Mesenchymal stem cell (in vitro differentiated cells and primary cell): ENCODE measurements around the gene ZRANB3.

ENCODE experiments used
- DNase-seq: peaks from one replicate; pipeline ENCODE4 v3.0.0-alpha.2; 2013
- H2AFZ ChIP-seq: one replicate; pipeline ENCODE4 v1.6.1; 2013; ENCODE audit warnings: low read depth, mild to moderate bottlenecking, control low read depth, inconsistent platforms, low read length, moderate library complexity
- H2AK5ac ChIP-seq: 2 replicates; pipeline ENCODE4 v1.6.1; 2013; ENCODE audit warnings: low read length, moderate library complexity, mild to moderate bottlenecking, inconsistent platforms; ENCODE audit not compliant: severe bottlenecking
- H2BK120ac ChIP-seq: one replicate; pipeline ENCODE4 v1.6.1; 2013; ENCODE audit warnings: low read depth, mild to moderate bottlenecking, inconsistent platforms, low read length, moderate library complexity
- H2BK12ac ChIP-seq, 2 experiments: one replicate each; pipeline ENCODE4 v1.6.1; 2013; ENCODE audit warnings: inconsistent platforms in 2 of 2, low read length in 2 of 2, mild to moderate bottlenecking in 2 of 2, moderate library complexity in 2 of 2, control low read depth in 1 of 2
- H2BK15ac ChIP-seq: one replicate; pipeline ENCODE4 v1.6.1; 2013; ENCODE audit warnings: mild to moderate bottlenecking, low read depth, inconsistent platforms; ENCODE audit not compliant: poor library complexity, severe bottlenecking
- H2BK5ac ChIP-seq: 2 replicates; pipeline ENCODE4 v1.6.1; 2013; ENCODE audit warnings: low read depth, mild to moderate bottlenecking, low read length, control low read depth, inconsistent platforms; ENCODE audit not compliant: poor library complexity, severe bottlenecking
- H3K14ac ChIP-seq, 2 experiments: one replicate each; pipeline ENCODE4 v1.6.1; 2013; ENCODE audit warnings: inconsistent platforms in 2 of 2, low read length in 2 of 2, control low read depth in 1 of 2, mild to moderate bottlenecking in 1 of 2, moderate library complexity in 1 of 2
- H3K18ac ChIP-seq, 2 experiments: one replicate each; pipeline ENCODE4 v1.6.1; 2013; ENCODE audit warnings: inconsistent platforms in 2 of 2, low read length in 2 of 2, control low read depth in 1 of 2, low read depth in 1 of 2, mild to moderate bottlenecking in 1 of 2
- H3K23ac ChIP-seq, 2 experiments: one replicate each; pipeline ENCODE4 v1.6.1; 2013; ENCODE audit warnings: inconsistent platforms in 2 of 2, low read length in 2 of 2, mild to moderate bottlenecking in 2 of 2, moderate library complexity in 2 of 2, control low read depth in 1 of 2
- H3K27ac ChIP-seq: 2 replicates; pipeline ENCODE4 v1.5.1; 2013; ENCODE audit warnings: mild to moderate bottlenecking, moderate library complexity, low read length, control low read depth, inconsistent platforms; ENCODE audit not compliant: poor library complexity, severe bottlenecking
- H3K27me3 ChIP-seq, 2 experiments: 2 replicates each; pipeline versions ENCODE4 v1.6.1 to v1.7.0; 2013; ENCODE audit warnings: low read length in 2 of 2, mild to moderate bottlenecking in 2 of 2, moderate library complexity in 2 of 2, control low read depth in 1 of 2, inconsistent platforms in 1 of 2; ENCODE audit not compliant: control insufficient read depth in 1 of 2, insufficient read depth in 1 of 2
- H3K36me3 ChIP-seq, 2 experiments: 2 replicates each; pipeline versions ENCODE4 v1.6.1 to v1.7.0; 2013; ENCODE audit warnings: low read length in 2 of 2, control low read depth in 1 of 2, inconsistent platforms in 1 of 2, low read depth in 1 of 2, mild to moderate bottlenecking in 1 of 2; ENCODE audit not compliant: insufficient read depth in 2 of 2, control insufficient read depth in 1 of 2
- H3K4ac ChIP-seq, 2 experiments: one replicate each; pipeline ENCODE4 v1.6.1; 2013; ENCODE audit warnings: inconsistent platforms in 2 of 2, low read length in 2 of 2, mild to moderate bottlenecking in 2 of 2, moderate library complexity in 2 of 2, control low read depth in 1 of 2, low read depth in 1 of 2
- H3K4me1 ChIP-seq: 2 replicates; pipeline ENCODE4 v1.6.1; 2013; ENCODE audit warnings: low read depth, low read length, control low read depth; ENCODE audit not compliant: control insufficient read depth, insufficient read depth
- H3K4me2 ChIP-seq: 2 replicates; pipeline ENCODE4 v1.6.1; 2013; ENCODE audit warnings: low read length, mild to moderate bottlenecking, inconsistent platforms; ENCODE audit not compliant: poor library complexity, severe bottlenecking
- H3K4me3 ChIP-seq, 2 experiments: 2 replicates each; pipeline versions ENCODE4 v1.5.1 to v1.7.0; 2013; ENCODE audit warnings: low read length in 2 of 2, mild to moderate bottlenecking in 2 of 2, control low read depth in 1 of 2, low read depth in 1 of 2; ENCODE audit not compliant: insufficient read depth in 1 of 2
- H3K79me1 ChIP-seq: replicated peaks from 2 replicates; pipeline ENCODE4 v1.6.1; 2013; ENCODE audit warnings: mild to moderate bottlenecking, control low read depth, low read length, inconsistent platforms; ENCODE audit not compliant: poor library complexity, severe bottlenecking
- H3K9ac ChIP-seq: 2 replicates; pipeline ENCODE4 v1.7.0; 2013; ENCODE audit warnings: mild to moderate bottlenecking, low read length, moderate library complexity
- H3K9me3 ChIP-seq: 2 replicates; pipeline ENCODE4 v1.7.0; 2013; ENCODE audit warnings: mild to moderate bottlenecking, low read length; ENCODE audit not compliant: control insufficient read depth
- H4K8ac ChIP-seq: one replicate; pipeline ENCODE4 v1.6.1; 2013; ENCODE audit warnings: inconsistent platforms, mild to moderate bottlenecking, low read length, moderate library complexity
- H4K91ac ChIP-seq: one replicate; pipeline ENCODE4 v1.6.1; 2013; ENCODE audit warnings: mild to moderate bottlenecking, low read length, inconsistent platforms
- WGBS: methylation state at CpG from one replicate; pipeline ENCODE4 v1.1.7; 2013; ENCODE audit warnings: mixed read lengths; 5-methylcytosine and 5-hydroxymethylcytosine counted together

ZRANB3 gene

GRCh38 chr2:135163306-135163705 is 367.7 kb downstream of the ZRANB3 start:
- no peak overlapping the region for H3K18ac ChIP-seq
- no peak overlapping the region for H2BK120ac ChIP-seq
- H3K36me3 ChIP-seq: peaks cover 0 to 78% of the 10 kb centered on the region in 2 experiments
- H3K27me3 ChIP-seq: no peaks in the 10 kb centered on the region
- H2BK15ac ChIP-seq: no peak overlapping the region
- DNase-seq: no peak
- H3K4me1 ChIP-seq: no peaks in the 10 kb centered on the region
- H3K23ac ChIP-seq: no peak overlapping the region
- no peak overlapping the region for H2BK5ac ChIP-seq
- no peak overlapping the region for H2AK5ac ChIP-seq
- no peaks in the 10 kb centered on the region for H3K9me3 ChIP-seq
- no peak overlapping the region for H3K4me2 ChIP-seq
- no peak overlapping the region for H4K8ac ChIP-seq
- H3K14ac ChIP-seq: no peak overlapping the region
- H2AFZ ChIP-seq: no peak overlapping the region
- H3K27ac ChIP-seq: no peak overlapping the region
- no peak overlapping the region for H4K91ac ChIP-seq
- no peak overlapping the region for H3K4me3 ChIP-seq
- no peak overlapping the region for H3K9ac ChIP-seq
- H3K79me1 ChIP-seq: peaks cover 13% of the 10 kb centered on the region
- no peak overlapping the region for H2BK12ac ChIP-seq
- no peak overlapping the region for H3K4ac ChIP-seq
- 96% methylated on average over 2 of the region's 2 CpGs for WGBS

- no peak overlapping the region for H2AK5ac ChIP-seq
- H2BK120ac ChIP-seq: no peak overlapping the region
- peaks cover 11% of the 10 kb centered on the region for H3K79me1 ChIP-seq
Measured at GRCh38 chr2:135162786-135163185, 368.2 kb downstream of the ZRANB3 start.

GRCh38 chr2:135162377-135162776 is 368.6 kb downstream of the ZRANB3 start:
- no peaks in the 10 kb centered on the region for H3K9me3 ChIP-seq
- WGBS: 96% methylated on average over 4 of the region's 5 CpGs

More at GRCh38 chr2:135162786-135163185, 368.2 kb downstream of the ZRANB3 start:
- Histone ChIP-seq H2AFZ (no peak overlapping the region), H3K27me3 (no peaks in the 10 kb centered on the region), H3K4ac (no peak overlapping the region), H3K4me3 (no peak overlapping the region), H3K9ac (no peak overlapping the region), H2BK15ac (no peak overlapping the region), H3K14ac (no peak overlapping the region), H4K8ac (no peak overlapping the region), H3K23ac (no peak overlapping the region), H3K36me3 (peaks cover 0 to 78% of the 10 kb centered on the region in 2 experiments), H3K27ac (no peak overlapping the region), H3K4me2 (no peak overlapping the region), H3K4me1 (no peaks in the 10 kb centered on the region), H2BK5ac (no peak overlapping the region), H3K18ac (no peak overlapping the region), H2BK12ac (no peak overlapping the region), H3K9me3 (no peaks in the 10 kb centered on the region), H4K91ac (no peak overlapping the region)
- DNase-seq: no peak
- 88% methylated on average over 2 of the region's 4 CpGs for WGBS

GRCh38 chr2:135159191-135159590 is 371.8 kb downstream of the ZRANB3 start:
- no peak overlapping the region for H3K14ac ChIP-seq
- H3K79me1 ChIP-seq: peaks cover 7% of the 10 kb centered on the region
- no peak overlapping the region for H2BK5ac ChIP-seq
- no peaks in the 10 kb centered on the region for H3K9me3 ChIP-seq
- no peak overlapping the region for H3K4me3 ChIP-seq
- no peak overlapping the region for H4K91ac ChIP-seq
- H2BK120ac ChIP-seq: no peak overlapping the region
- DNase-seq: no peak
- H3K4me2 ChIP-seq: no peak overlapping the region
- H3K4ac ChIP-seq: no peak overlapping the region
- no peak overlapping the region for H3K27ac ChIP-seq
- H3K27me3 ChIP-seq: no peaks in the 10 kb centered on the region
- H2AFZ ChIP-seq: no peak overlapping the region
- H3K23ac ChIP-seq: no peak overlapping the region
- H2BK12ac ChIP-seq: no peak overlapping the region
- H3K4me1 ChIP-seq: no peaks in the 10 kb centered on the region
- 77% methylated on average over 1 of the region's 2 CpGs for WGBS
- peaks cover 0 to 79% of the 10 kb centered on the region in 2 experiments for H3K36me3 ChIP-seq
- no peak overlapping the region for H2BK15ac ChIP-seq
- H3K9ac ChIP-seq: no peak overlapping the region
- H3K18ac ChIP-seq: no peak overlapping the region
- no peak overlapping the region for H4K8ac ChIP-seq
- no peak overlapping the region for H2AK5ac ChIP-seq

More at GRCh38 chr2:135162377-135162776, 368.6 kb downstream of the ZRANB3 start:
- Histone ChIP-seq H3K23ac (no peak overlapping the region), H3K9ac (no peak overlapping the region), H2BK5ac (no peak overlapping the region), H3K4me3 (no peak overlapping the region), H2BK120ac (no peak overlapping the region), H3K4ac (no peak overlapping the region), H2AK5ac (no peak overlapping the region), H3K36me3 (peaks cover 0 to 76% of the 10 kb centered on the region in 2 experiments), H2BK15ac (no peak overlapping the region), H3K79me1 (peaks cover 10% of the 10 kb centered on the region), H3K27me3 (no peaks in the 10 kb centered on the region), H4K91ac (no peak overlapping the region), H2AFZ (no peak overlapping the region), H3K18ac (no peak overlapping the region), H3K14ac (no peak overlapping the region), H3K4me1 (no peaks in the 10 kb centered on the region), H2BK12ac (no peak overlapping the region), H3K4me2 (no peak overlapping the region), H3K27ac (no peak overlapping the region), H4K8ac (no peak overlapping the region)
- no peak for DNase-seq
